ENCODE data around the gene HSF2BP. TPM values are rescaled to one million over a fixed set of nuclear protein-coding genes. Genes with fewer than 3 reads are reported as not detected.

Gene HSF2BP
- total and polyA plus RNA-seq, 2 of the 8 experiments (the other 6 are each of a cell fraction or from before 2014, with no cell fraction given), result 0.51 to 0.93 TPM

GRCh38 chr21:43701936-43702784 lies 42.9 kb upstream of the HSF2BP start (continued):
- TF ChIP-seq PHF8 (conservative IDR thresholded peaks at IDR 0.05; ENCODE audit: low read depth, low read length) (no peak), SIRT6 (IDR thresholded peaks at IDR 0.05; ENCODE audit: low read length) (no peak), SUZ12 (IDR thresholded peaks at IDR 0.05; ENCODE audit: low read length) (no peak), SAP30 (IDR thresholded peaks at IDR 0.05; ENCODE audit: insufficient read depth, insufficient replicate concordance, low read length) (no peak), YY1 (IDR thresholded peaks at IDR 0.05; ENCODE audit: low read depth, low read length) (no peak), CHD2 (IDR thresholded peaks at IDR 0.05; ENCODE audit: low read length) (no peak), CREB1 (IDR thresholded peaks at IDR 0.05) (no peak), CBX5 (IDR thresholded peaks at IDR 0.05; ENCODE audit: low read depth, low read length) (no peak), CEBPB (IDR thresholded peaks at IDR 0.05; ENCODE audit: low read depth, low read length) (no peak)
- TF ChIP-seq, protein P1, sequence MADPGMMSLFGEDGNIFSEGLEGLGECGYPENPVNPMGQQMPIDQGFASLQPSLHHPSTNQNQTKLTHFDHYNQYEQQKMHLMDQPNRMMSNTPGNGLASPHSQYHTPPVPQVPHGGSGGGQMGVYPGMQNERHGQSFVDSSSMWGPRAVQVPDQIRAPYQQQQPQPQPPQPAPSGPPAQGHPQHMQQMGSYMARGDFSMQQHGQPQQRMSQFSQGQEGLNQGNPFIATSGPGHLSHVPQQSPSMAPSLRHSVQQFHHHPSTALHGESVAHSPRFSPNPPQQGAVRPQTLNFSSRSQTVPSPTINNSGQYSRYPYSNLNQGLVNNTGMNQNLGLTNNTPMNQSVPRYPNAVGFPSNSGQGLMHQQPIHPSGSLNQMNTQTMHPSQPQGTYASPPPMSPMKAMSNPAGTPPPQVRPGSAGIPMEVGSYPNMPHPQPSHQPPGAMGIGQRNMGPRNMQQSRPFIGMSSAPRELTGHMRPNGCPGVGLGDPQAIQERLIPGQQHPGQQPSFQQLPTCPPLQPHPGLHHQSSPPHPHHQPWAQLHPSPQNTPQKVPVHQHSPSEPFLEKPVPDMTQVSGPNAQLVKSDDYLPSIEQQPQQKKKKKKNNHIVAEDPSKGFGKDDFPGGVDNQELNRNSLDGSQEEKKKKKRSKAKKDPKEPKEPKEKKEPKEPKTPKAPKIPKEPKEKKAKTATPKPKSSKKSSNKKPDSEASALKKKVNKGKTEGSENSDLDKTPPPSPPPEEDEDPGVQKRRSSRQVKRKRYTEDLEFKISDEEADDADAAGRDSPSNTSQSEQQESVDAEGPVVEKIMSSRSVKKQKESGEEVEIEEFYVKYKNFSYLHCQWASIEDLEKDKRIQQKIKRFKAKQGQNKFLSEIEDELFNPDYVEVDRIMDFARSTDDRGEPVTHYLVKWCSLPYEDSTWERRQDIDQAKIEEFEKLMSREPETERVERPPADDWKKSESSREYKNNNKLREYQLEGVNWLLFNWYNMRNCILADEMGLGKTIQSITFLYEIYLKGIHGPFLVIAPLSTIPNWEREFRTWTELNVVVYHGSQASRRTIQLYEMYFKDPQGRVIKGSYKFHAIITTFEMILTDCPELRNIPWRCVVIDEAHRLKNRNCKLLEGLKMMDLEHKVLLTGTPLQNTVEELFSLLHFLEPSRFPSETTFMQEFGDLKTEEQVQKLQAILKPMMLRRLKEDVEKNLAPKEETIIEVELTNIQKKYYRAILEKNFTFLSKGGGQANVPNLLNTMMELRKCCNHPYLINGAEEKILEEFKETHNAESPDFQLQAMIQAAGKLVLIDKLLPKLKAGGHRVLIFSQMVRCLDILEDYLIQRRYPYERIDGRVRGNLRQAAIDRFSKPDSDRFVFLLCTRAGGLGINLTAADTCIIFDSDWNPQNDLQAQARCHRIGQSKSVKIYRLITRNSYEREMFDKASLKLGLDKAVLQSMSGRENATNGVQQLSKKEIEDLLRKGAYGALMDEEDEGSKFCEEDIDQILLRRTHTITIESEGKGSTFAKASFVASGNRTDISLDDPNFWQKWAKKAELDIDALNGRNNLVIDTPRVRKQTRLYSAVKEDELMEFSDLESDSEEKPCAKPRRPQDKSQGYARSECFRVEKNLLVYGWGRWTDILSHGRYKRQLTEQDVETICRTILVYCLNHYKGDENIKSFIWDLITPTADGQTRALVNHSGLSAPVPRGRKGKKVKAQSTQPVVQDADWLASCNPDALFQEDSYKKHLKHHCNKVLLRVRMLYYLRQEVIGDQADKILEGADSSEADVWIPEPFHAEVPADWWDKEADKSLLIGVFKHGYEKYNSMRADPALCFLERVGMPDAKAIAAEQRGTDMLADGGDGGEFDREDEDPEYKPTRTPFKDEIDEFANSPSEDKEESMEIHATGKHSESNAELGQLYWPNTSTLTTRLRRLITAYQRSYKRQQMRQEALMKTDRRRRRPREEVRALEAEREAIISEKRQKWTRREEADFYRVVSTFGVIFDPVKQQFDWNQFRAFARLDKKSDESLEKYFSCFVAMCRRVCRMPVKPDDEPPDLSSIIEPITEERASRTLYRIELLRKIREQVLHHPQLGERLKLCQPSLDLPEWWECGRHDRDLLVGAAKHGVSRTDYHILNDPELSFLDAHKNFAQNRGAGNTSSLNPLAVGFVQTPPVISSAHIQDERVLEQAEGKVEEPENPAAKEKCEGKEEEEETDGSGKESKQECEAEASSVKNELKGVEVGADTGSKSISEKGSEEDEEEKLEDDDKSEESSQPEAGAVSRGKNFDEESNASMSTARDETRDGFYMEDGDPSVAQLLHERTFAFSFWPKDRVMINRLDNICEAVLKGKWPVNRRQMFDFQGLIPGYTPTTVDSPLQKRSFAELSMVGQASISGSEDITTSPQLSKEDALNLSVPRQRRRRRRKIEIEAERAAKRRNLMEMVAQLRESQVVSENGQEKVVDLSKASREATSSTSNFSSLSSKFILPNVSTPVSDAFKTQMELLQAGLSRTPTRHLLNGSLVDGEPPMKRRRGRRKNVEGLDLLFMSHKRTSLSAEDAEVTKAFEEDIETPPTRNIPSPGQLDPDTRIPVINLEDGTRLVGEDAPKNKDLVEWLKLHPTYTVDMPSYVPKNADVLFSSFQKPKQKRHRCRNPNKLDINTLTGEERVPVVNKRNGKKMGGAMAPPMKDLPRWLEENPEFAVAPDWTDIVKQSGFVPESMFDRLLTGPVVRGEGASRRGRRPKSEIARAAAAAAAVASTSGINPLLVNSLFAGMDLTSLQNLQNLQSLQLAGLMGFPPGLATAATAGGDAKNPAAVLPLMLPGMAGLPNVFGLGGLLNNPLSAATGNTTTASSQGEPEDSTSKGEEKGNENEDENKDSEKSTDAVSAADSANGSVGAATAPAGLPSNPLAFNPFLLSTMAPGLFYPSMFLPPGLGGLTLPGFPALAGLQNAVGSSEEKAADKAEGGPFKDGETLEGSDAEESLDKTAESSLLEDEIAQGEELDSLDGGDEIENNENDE (IDR thresholded peaks at IDR 0.05; ENCODE audit: insufficient replicate concordance, low read length), result no peak
